HCT116 (cell line): ENCODE measurements around the gene SNRNP200. TPM values are rescaled to one million over a fixed set of nuclear protein-coding genes. Genes with fewer than 3 reads are reported as not detected.

ENCODE experiments used
- ATAC-seq: fragments of 200-7000 bp; cut with Tn5 transposase; 2 replicates; pipeline ENCODE4 v1.9.1; 2020; ENCODE audit warnings: mild to moderate bottlenecking, moderate library complexity
- BruUV-seq: library from RNA; stranded (reverse); fragments of 400-500 nt; replicated peaks from 2 replicates; lab custom pipeline; 2021; lab: Mats Ljungman, UMichigan
- CTCF ChIA-PET: fragments of 300-600 bp; sonication (Branson Sonifier 250); formaldehyde crosslinking; loops from one replicate; lab custom pipeline; 2021; ENCODE audit warnings: antibody characterized with exemption; lab: Charles Lee
- POLR2A ChIA-PET: fragments of 300-600, 350-600 bp; sonication (Branson Sonifier 250); formaldehyde crosslinking; loops from one replicate; lab custom pipeline; 2021; ENCODE audit warnings: antibody characterized with exemption; lab: Charles Lee
- RAD21 ChIA-PET, 2 experiments: fragments of 300-600 bp; sonication (Branson Sonifier 250); formaldehyde crosslinking; loops; one replicate each; lab custom pipeline; 2023; ENCODE audit warnings: low total read pairs in 2 of 2; ENCODE audit not compliant: uncharacterized antibody in 2 of 2, unreplicated experiment in 2 of 2, low non-redundant PET in 1 of 2; lab: Charles Lee
- DNase-seq: peaks from one replicate; pipeline ENCODE4 v3.0.0-alpha.2; 2010; ENCODE audit warnings: low read depth, low spot score
- H2AFZ ChIP-seq: fragments of 200-600 bp; shearing (Covaris generic), sonication (generic); 2 replicates; pipeline ENCODE4 v1.6.1; 2017; ENCODE audit warnings: low read depth, mixed run types, mixed read lengths, antibody characterized with exemption, low read length; ENCODE audit not compliant: poor library complexity, severe bottlenecking
- H3K27ac ChIP-seq: 2 replicates; pipeline ENCODE4 v1.5.1; 2012; ENCODE audit warnings: low read depth, low read length
- H3K27me3 ChIP-seq: fragments of 200-600 bp; sonication (generic); 2 replicates; pipeline ENCODE4 v1.6.1; 2016; ENCODE audit warnings: mixed run types, low read length, mixed read lengths; ENCODE audit not compliant: insufficient read depth
- H3K36me3 ChIP-seq, 2 experiments: fragments of 200-500 bp in 1 of 2; fragments of 200-600 bp in 1 of 2; sonication (Bioruptor generic) in 1 of 2; sonication (generic) in 1 of 2; 2 replicates each; pipeline versions ENCODE4 v1.5.1 to v1.6.1; 2014 to 2016; ENCODE audit warnings: low read length in 2 of 2, inconsistent platforms in 1 of 2, mixed read lengths in 1 of 2, mixed run types in 1 of 2; ENCODE audit not compliant: insufficient read depth in 2 of 2, control insufficient read depth in 1 of 2
- H3K4me1 ChIP-seq, 2 experiments: fragments of 200-600 bp in 1 of 2; sonication (generic) in 1 of 2; 2 replicates each; pipeline versions ENCODE4 v1.5.1 to v1.6.1; 2012 to 2017; ENCODE audit warnings: low read length in 2 of 2, inconsistent platforms in 1 of 2, mild to moderate bottlenecking in 1 of 2, mixed read lengths in 1 of 2, mixed run types in 1 of 2, moderate library complexity in 1 of 2; ENCODE audit not compliant: insufficient read depth in 2 of 2, control insufficient read depth in 1 of 2
- H3K4me2 ChIP-seq: fragments of 200-600 bp; sonication (generic); 2 replicates; pipeline ENCODE4 v1.6.1; 2017; ENCODE audit warnings: mixed run types, low read length, mixed read lengths
- H3K4me3 ChIP-seq, 2 experiments: fragments of 200-600 bp in 1 of 2; sonication (generic) in 1 of 2; replicated peaks in 1 of 2; 2 replicates each; pipeline ENCODE4 v1.5.1; 2011 to 2016; ENCODE audit warnings: low read length in 2 of 2, control low read depth in 1 of 2, low read depth in 1 of 2, mild to moderate bottlenecking in 1 of 2, mixed read lengths in 1 of 2, mixed run types in 1 of 2
- H3K79me2 ChIP-seq: fragments of 200-600 bp; sonication (generic); 2 replicates; pipeline ENCODE4 v1.6.1; 2017; ENCODE audit warnings: mild to moderate bottlenecking, mixed run types, low read length, moderate library complexity, mixed read lengths; ENCODE audit not compliant: insufficient read depth
- H3K9ac ChIP-seq: fragments of 200-600 bp; sonication (generic); 2 replicates; pipeline ENCODE4 v1.6.1; 2016; ENCODE audit warnings: low read length, mixed read lengths
- H3K9me2 ChIP-seq: fragments of 200-600 bp; sonication (generic), shearing (Covaris generic); 2 replicates; pipeline ENCODE4 v1.6.1; 2017; ENCODE audit warnings: mixed run types, mild to moderate bottlenecking, moderate library complexity; ENCODE audit not compliant: insufficient read depth
- H3K9me3 ChIP-seq, 2 experiments: fragments of 200-500 bp in 1 of 2; fragments of 200-600 bp in 1 of 2; sonication (Bioruptor generic) in 1 of 2; sonication (generic) in 1 of 2; 2 replicates each; pipeline ENCODE4 v1.6.1; 2014 to 2017; ENCODE audit warnings: low read length in 2 of 2, mixed read lengths in 2 of 2, inconsistent platforms in 1 of 2, low read depth in 1 of 2, mild to moderate bottlenecking in 1 of 2, mixed run types in 1 of 2, moderate library complexity in 1 of 2; ENCODE audit not compliant: control insufficient read depth in 1 of 2, insufficient read depth in 1 of 2
- H4K20me1 ChIP-seq: fragments of 200-600 bp; sonication (generic), shearing (Covaris generic); 2 replicates; pipeline ENCODE4 v1.6.1; 2017; ENCODE audit warnings: mixed run types, mild to moderate bottlenecking, moderate library complexity; ENCODE audit not compliant: insufficient read depth
- ATF3 ChIP-seq: IDR thresholded peaks from 2 replicates; pipeline ENCODE4 v1.6.1; 2012
- CTCF ChIP-seq, 3 experiments: fragments of 200-600 bp in 1 of 3; sonication (generic) in 1 of 3; IDR thresholded peaks in 2 of 3; conservative IDR thresholded peaks in 1 of 3; 2 replicates each; pipeline ENCODE4 v1.5.1; 2012 to 2017; ENCODE audit warnings: low read depth in 2 of 3, low read length in 2 of 3, antibody characterized with exemption in 1 of 3, borderline replicate concordance in 1 of 3, control low read depth in 1 of 3, mild to moderate bottlenecking in 1 of 3, mixed read lengths in 1 of 3, mixed run types in 1 of 3, moderate library complexity in 1 of 3; ENCODE audit not compliant: insufficient read depth in 1 of 3
- SIN3A ChIP-seq: IDR thresholded peaks from 2 replicates; pipeline ENCODE4 v1.6.1; 2012; ENCODE audit warnings: low read depth
- SP1 ChIP-seq: IDR thresholded peaks from 2 replicates; pipeline ENCODE4 v1.6.1; 2012; ENCODE audit warnings: low read depth
- TCF7L2 ChIP-seq: IDR thresholded peaks from 2 replicates; pipeline ENCODE4 v1.7.0; 2011; ENCODE audit warnings: borderline replicate concordance, inconsistent platforms; ENCODE audit not compliant: insufficient read depth, insufficient read length; ENCODE audit errors: extremely low read depth
- YY1 ChIP-seq: IDR thresholded peaks from 2 replicates; pipeline ENCODE4 v1.6.1; 2011; ENCODE audit warnings: low read length, low read depth, moderate library complexity, mild to moderate bottlenecking; ENCODE audit not compliant: insufficient replicate concordance; ENCODE audit errors: extremely low read depth
- ZBTB33 ChIP-seq: IDR thresholded peaks from 2 replicates; pipeline ENCODE4 v1.6.1; 2011; ENCODE audit warnings: mild to moderate bottlenecking, low read length, moderate library complexity; ENCODE audit not compliant: insufficient replicate concordance; ENCODE audit errors: extremely low read depth
- ZNF274 ChIP-seq: fragments of 200-500 bp; sonication (Bioruptor generic); IDR thresholded peaks from 2 replicates; pipeline ENCODE4 v1.6.1; 2014; ENCODE audit warnings: mild to moderate bottlenecking, low read depth, low read length, inconsistent platforms
- intact Hi-C: fragments of 100-400 bp; cut with micrococcal nuclease; formaldehyde crosslinking; loops from 2 replicates; pipeline ENCODE4 v1.10.0; 2022
- total RNA-seq: library from RNA; stranded (reverse); gene quantifications from one replicate; pipeline ENCODE4 v1.2.1, GENCODE V29; 2021; ENCODE audit not compliant: unreplicated experiment

The SNRNP200 gene
- total RNA-seq, 1 experiment from 2014 or later = 202 TPM

GRCh38 chr2:96287273-96287856 lies 18.0 kb downstream of the SNRNP200 start:
- H2AFZ ChIP-seq = no peak overlapping the region
- no peaks in the 10 kb centered on the region for H3K9me2 ChIP-seq
- RAD21 ChIA-PET = no interaction called here
- no peaks in the 10 kb centered on the region for H3K9me3 ChIP-seq
- CTCF ChIA-PET = no interaction called here
- no peak for TF ChIP-seq SIN3A
- TF ChIP-seq SP1 = no peak
- TF ChIP-seq ATF3 = no peak
- no peak for TF ChIP-seq CTCF (IDR thresholded peaks at IDR 0.05 in 2 of 3, conservative IDR thresholded peaks at IDR 0.05 in 1 of 3; ENCODE audit: borderline replicate concordance in 1 of 3, insufficient read depth in 1 of 3, low read depth in 2 of 3, low read length in 2 of 3)
- TF ChIP-seq TCF7L2 = no peak
- no peak for TF ChIP-seq YY1
- no peak for TF ChIP-seq ZBTB33
- TF ChIP-seq ZNF274 = no peak
- no peaks in the 10 kb centered on the region for H3K4me1 ChIP-seq
- POLR2A ChIA-PET = no interaction called here
- H3K4me2 ChIP-seq = no peak overlapping the region
- no peak overlapping the region for H3K4me3 ChIP-seq
- DNase-seq = no peak
- no peak overlapping the region for H3K27ac ChIP-seq
- BruUV-seq = no TSS peak
- H3K27me3 ChIP-seq = no peaks in the 10 kb centered on the region
- no peak overlapping the region for H3K9ac ChIP-seq
- peaks cover 92 to 94% of the 10 kb centered on the region in 2 experiments for H3K36me3 ChIP-seq
- no peaks in the 10 kb centered on the region for H3K79me2 ChIP-seq
- ATAC-seq = no peak
- intact Hi-C loops = no loop called here
- H4K20me1 ChIP-seq = no peaks in the 10 kb centered on the region
